A673 (cell line): ENCODE measurements around the gene WDFY3. TPM values are rescaled to one million over a fixed set of nuclear protein-coding genes. Genes with fewer than 3 reads are reported as not detected.
"Not testable (repeated sequence)": the region's sequence is repeated elsewhere in the genome, so short reads cannot be mapped to it uniquely, and the experiment has no call there.

Experiments
- BruUV-seq: library from RNA; stranded (reverse); fragments of 400-500 nt; replicated peaks from 2 replicates; lab custom pipeline; 2021; lab: Mats Ljungman, UMichigan
- CTCF ChIA-PET: fragments of 300-600 bp; sonication (Branson Sonifier 250); formaldehyde crosslinking; loops from one replicate; lab custom pipeline; 2022; ENCODE audit warnings: antibody characterized with exemption; lab: Charles Lee
- POLR2A ChIA-PET: fragments of 300-600 bp; sonication (Branson Sonifier 250); formaldehyde crosslinking; loops from one replicate; lab custom pipeline; 2022; ENCODE audit warnings: antibody characterized with exemption; ENCODE audit not compliant: low non-redundant PET; lab: Charles Lee
- DNase-seq: peaks from one replicate; pipeline ENCODE4 v3.0.0-alpha.2; 2015; ENCODE audit warnings: low spot score
- H3K27ac ChIP-seq: fragments of 200-600 bp; sonication (generic); 2 replicates; pipeline ENCODE4 v1.5.1; 2016; ENCODE audit warnings: mixed run types, low read depth, mild to moderate bottlenecking, mixed read lengths, antibody characterized with exemption, low read length; ENCODE audit not compliant: poor library complexity, severe bottlenecking
- H3K27me3 ChIP-seq: fragments of 200-600 bp; sonication (generic); replicated peaks from 2 replicates; pipeline ENCODE4 v1.6.1; 2017; ENCODE audit warnings: mixed run types, low read depth, mild to moderate bottlenecking, mixed read lengths, antibody characterized with exemption, low read length; ENCODE audit not compliant: insufficient read depth, poor library complexity
- H3K36me3 ChIP-seq: fragments of 200-600 bp; sonication (generic); 2 replicates; pipeline ENCODE4 v1.6.1; 2016; ENCODE audit warnings: mixed run types, mild to moderate bottlenecking, mixed read lengths, antibody characterized with exemption, low read length; ENCODE audit not compliant: insufficient read depth, poor library complexity, severe bottlenecking
- H3K4me1 ChIP-seq: fragments of 200-600 bp; sonication (generic); 2 replicates; pipeline ENCODE4 v1.6.1; 2017; ENCODE audit warnings: mixed run types, mild to moderate bottlenecking, mixed read lengths, antibody characterized with exemption, low read length; ENCODE audit not compliant: insufficient read depth, poor library complexity, severe bottlenecking
- H3K4me3 ChIP-seq: fragments of 200-600 bp; sonication (generic); 2 replicates; pipeline ENCODE4 v1.5.1; 2016; ENCODE audit warnings: low read depth, mixed run types, mild to moderate bottlenecking, mixed read lengths, low read length; ENCODE audit not compliant: poor library complexity, severe bottlenecking
- H3K9me3 ChIP-seq: fragments of 200-600 bp; sonication (generic); 2 replicates; pipeline ENCODE4 v1.6.1; 2016; ENCODE audit warnings: mixed run types, low read depth, mild to moderate bottlenecking, mixed read lengths, antibody characterized with exemption, low read length; ENCODE audit not compliant: poor library complexity, severe bottlenecking
- EZH2 ChIP-seq: fragments of 200-600 bp; sonication (generic); IDR thresholded peaks from 2 replicates; pipeline ENCODE4 v1.6.1; 2017; ENCODE audit warnings: borderline replicate concordance, low read depth, mild to moderate bottlenecking, mixed read lengths, antibody characterized with exemption, low read length; ENCODE audit not compliant: poor library complexity, severe bottlenecking
- intact Hi-C: fragments of 100-400 bp; cut with micrococcal nuclease; formaldehyde crosslinking; loops from one replicate; pipeline ENCODE4 v1.10.0; 2022; ENCODE audit not compliant: unreplicated experiment
- total RNA-seq: library from RNA; stranded (reverse); gene quantifications from 2 replicates; pipeline ENCODE4 v1.2.3, GENCODE V29; 2021
- TF ChIP-seq, protein P1 (sequence below): fragments of 300-800, 200-600 bp; sonication (generic); conservative IDR thresholded peaks from 2 replicates; pipeline ENCODE4 v1.5.1; 2017; ENCODE audit warnings: low read depth, mild to moderate bottlenecking, antibody characterized with exemption, low read length, moderate library complexity, mixed read lengths

Gene WDFY3
- total RNA-seq, 1 experiment from 2014 or later, result 43.4 TPM

- no peak overlapping the region for H3K27ac ChIP-seq
- CTCF ChIA-PET, result no interaction called here
Measured at GRCh38 chr4:84841435-84841834, 125.1 kb downstream of the WDFY3 start.

GRCh38 chr4:84837751-84838150, 128.7 kb downstream of the WDFY3 start:
- H3K36me3 ChIP-seq, result peaks cover 4% of the 10 kb centered on the region
- H3K4me1 ChIP-seq, result no peaks in the 10 kb centered on the region
- no peak for DNase-seq
- no peak for TF ChIP-seq EZH2
- TF ChIP-seq, protein P1, sequence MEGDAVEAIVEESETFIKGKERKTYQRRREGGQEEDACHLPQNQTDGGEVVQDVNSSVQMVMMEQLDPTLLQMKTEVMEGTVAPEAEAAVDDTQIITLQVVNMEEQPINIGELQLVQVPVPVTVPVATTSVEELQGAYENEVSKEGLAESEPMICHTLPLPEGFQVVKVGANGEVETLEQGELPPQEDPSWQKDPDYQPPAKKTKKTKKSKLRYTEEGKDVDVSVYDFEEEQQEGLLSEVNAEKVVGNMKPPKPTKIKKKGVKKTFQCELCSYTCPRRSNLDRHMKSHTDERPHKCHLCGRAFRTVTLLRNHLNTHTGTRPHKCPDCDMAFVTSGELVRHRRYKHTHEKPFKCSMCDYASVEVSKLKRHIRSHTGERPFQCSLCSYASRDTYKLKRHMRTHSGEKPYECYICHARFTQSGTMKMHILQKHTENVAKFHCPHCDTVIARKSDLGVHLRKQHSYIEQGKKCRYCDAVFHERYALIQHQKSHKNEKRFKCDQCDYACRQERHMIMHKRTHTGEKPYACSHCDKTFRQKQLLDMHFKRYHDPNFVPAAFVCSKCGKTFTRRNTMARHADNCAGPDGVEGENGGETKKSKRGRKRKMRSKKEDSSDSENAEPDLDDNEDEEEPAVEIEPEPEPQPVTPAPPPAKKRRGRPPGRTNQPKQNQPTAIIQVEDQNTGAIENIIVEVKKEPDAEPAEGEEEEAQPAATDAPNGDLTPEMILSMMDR, result no peak
- ChIA-PET POLR2A (no interaction called here), CTCF (no interaction called here)
- no peak overlapping the region for H3K4me3 ChIP-seq
- H3K27me3 ChIP-seq, result no peaks in the 10 kb centered on the region
- no TSS peak for BruUV-seq
- no peaks in the 10 kb centered on the region for H3K9me3 ChIP-seq
- no peak overlapping the region for H3K27ac ChIP-seq
- intact Hi-C loops, result no loop called here

More at GRCh38 chr4:84841435-84841834, 125.1 kb downstream of the WDFY3 start:
- no TSS peak for BruUV-seq
- Histone ChIP-seq H3K27me3 (no peaks in the 10 kb centered on the region), H3K36me3 (peaks cover 4% of the 10 kb centered on the region), H3K4me1 (no peaks in the 10 kb centered on the region), H3K4me3 (no peak overlapping the region), H3K9me3 (no peaks in the 10 kb centered on the region)
- TF ChIP-seq, protein P1, result no peak
- no peak for TF ChIP-seq EZH2
- no peak for DNase-seq
- intact Hi-C loops, result no loop called here
- POLR2A ChIA-PET, result no interaction called here

GRCh38 chr4:84829633-84830032, 136.9 kb downstream of the WDFY3 start:
- H3K27ac ChIP-seq, H3K9me3 ChIP-seq, CTCF ChIA-PET, DNase-seq, intact Hi-C loops, BruUV-seq, H3K36me3 ChIP-seq, H3K27me3 ChIP-seq, H3K4me1 ChIP-seq, POLR2A ChIA-PET, H3K4me3 ChIP-seq: not testable (repeated sequence)

DNA sequence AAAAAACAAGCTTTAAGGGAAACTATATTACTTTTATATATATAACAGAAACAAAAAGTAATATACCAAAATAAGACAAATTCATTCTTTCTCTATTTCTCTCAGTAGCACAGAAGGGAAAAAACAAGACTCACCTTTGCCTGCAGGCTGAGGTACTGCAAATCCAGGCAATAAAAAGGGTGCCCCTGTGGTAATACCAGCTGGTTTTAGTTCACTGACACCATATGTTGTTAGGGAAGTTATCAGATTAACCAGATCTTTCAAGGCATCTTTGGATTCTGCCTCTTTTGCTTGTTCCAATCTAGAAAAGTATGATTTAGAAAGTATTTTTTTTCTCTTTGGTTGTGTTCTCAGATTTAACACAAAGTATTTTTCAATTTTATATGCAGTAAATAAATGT, 139.8 kb downstream of the WDFY3 start:
- no peaks in the 10 kb centered on the region for H3K4me1 ChIP-seq
- POLR2A ChIA-PET, result no interaction called here
- peak; percentile 1 for DNase-seq
- H3K4me3 ChIP-seq, result no peak overlapping the region
- H3K27ac ChIP-seq, result no peak overlapping the region
- H3K36me3 ChIP-seq, result no peaks in the 10 kb centered on the region
- H3K27me3 ChIP-seq, result no peaks in the 10 kb centered on the region
- CTCF ChIA-PET, result no interaction called here
- no peak for TF ChIP-seq EZH2
- TF ChIP-seq, protein P1, result no peak
- intact Hi-C loops, result no loop called here
- H3K9me3 ChIP-seq, result no peaks in the 10 kb centered on the region
- BruUV-seq, result no TSS peak
